K562 (cell line): Measurements from ENCODE around the gene COG3. TPM values are rescaled to one million over a fixed set of nuclear protein-coding genes. Genes with fewer than 3 reads are reported as not detected.

Experiments used
- ATAC-seq: fragments of 200-7000 bp; cut with Tn5 transposase; 3 replicates; pipeline ENCODE4 v1.9.1; 2020; ENCODE audit warnings: moderate library complexity
- BruUV-seq: library from RNA; stranded (reverse); fragments of 400-500 nt; replicated peaks from 2 replicates; lab custom pipeline; 2021; lab: Mats Ljungman, UMichigan
- CTCF ChIA-PET: fragments of 300-600 bp; formaldehyde crosslinking; extraction: SDS; loops from one replicate; lab custom pipeline; 2021; ENCODE audit warnings: low intra/inter-chr PET ratio; lab: Yijun Ruan, JAX
- POLR2A ChIA-PET: fragments of 300-600, 350-650 bp; sonication (Branson Sonifier 250); formaldehyde crosslinking; extraction: SDS; loops from one replicate; lab custom pipeline; 2021; ENCODE audit warnings: antibody characterized with exemption, inconsistent platforms; lab: Yijun Ruan, JAX
- DNase-seq, 4 experiments: peaks; one replicate each; pipeline versions ENCODE4 v3.0.0 to v3.0.0-alpha.2; 2011 to 2018; ENCODE audit warnings: low spot score in 3 of 4, mixed read lengths in 3 of 4; ENCODE audit errors: extremely low read depth in 1 of 4
- FAIRE-seq: peaks from 2 replicates; lab custom pipeline; 2011; peaks lifted over from hg19 to GRCh38; lab: Jason Lieb, UNC
- H2AFZ ChIP-seq: 2 replicates; pipeline ENCODE4 v1.6.0; 2011; ENCODE audit warnings: low read depth, low read length, control low read depth, inconsistent platforms
- H3K27ac ChIP-seq: fragments of 200-600 bp; 3 replicates; pipeline ENCODE4 v1.8.0; 2011; ENCODE audit warnings: low read depth, mild to moderate bottlenecking, control low read depth, inconsistent platforms, low read length, moderate library complexity, mixed read lengths; ENCODE audit errors: extremely low read depth
- H3K27me3 ChIP-seq, 2 experiments: fragments of 300-600 bp in 1 of 2; 2 replicates in 1 of 2; 3 replicates in 1 of 2; pipeline versions ENCODE4 v1.6.0 to v1.8.0; 2011; ENCODE audit warnings: inconsistent platforms in 2 of 2, low read length in 2 of 2, mild to moderate bottlenecking in 1 of 2, mixed read lengths in 1 of 2, moderate library complexity in 1 of 2; ENCODE audit not compliant: control insufficient read depth in 2 of 2, insufficient read depth in 2 of 2
- H3K36me3 ChIP-seq: fragments of 300-600 bp; 3 replicates; pipeline ENCODE4 v1.8.0; 2011; ENCODE audit warnings: mild to moderate bottlenecking, low read length, inconsistent platforms; ENCODE audit not compliant: control insufficient read depth, insufficient read depth
- H3K4me1 ChIP-seq, 2 experiments: fragments of 200-600 bp in 1 of 2; replicated peaks in 1 of 2; 2 replicates in 1 of 2; 3 replicates in 1 of 2; pipeline versions ENCODE4 v1.5.1 to v1.8.0; 2011; ENCODE audit warnings: inconsistent platforms in 2 of 2, low read length in 2 of 2, mild to moderate bottlenecking in 1 of 2, mixed read lengths in 1 of 2, moderate library complexity in 1 of 2; ENCODE audit not compliant: control insufficient read depth in 2 of 2, insufficient read depth in 2 of 2
- H3K4me2 ChIP-seq: 2 replicates; pipeline ENCODE4 v1.6.1; 2011; ENCODE audit warnings: low read length, control low read depth, inconsistent platforms, mixed read lengths; ENCODE audit not compliant: insufficient read depth
- H3K4me3 ChIP-seq: fragments of 200-600 bp; sonication (generic), shearing (Covaris generic); 2 replicates; pipeline ENCODE4 v1.5.1; 2016; ENCODE audit warnings: control low read depth, inconsistent platforms
- H3K79me2 ChIP-seq: fragments of 200-600 bp; 3 replicates; pipeline ENCODE4 v1.8.0; 2011; ENCODE audit warnings: low read length, inconsistent platforms; ENCODE audit not compliant: control insufficient read depth, insufficient read depth
- H3K9ac ChIP-seq, 2 experiments: 2 replicates each; pipeline versions ENCODE4 v1.6.0 to v1.6.1; 2011; ENCODE audit warnings: low read depth in 2 of 2, low read length in 2 of 2, control low read depth in 1 of 2, inconsistent platforms in 1 of 2, mild to moderate bottlenecking in 1 of 2, mixed read lengths in 1 of 2; ENCODE audit not compliant: insufficient read depth in 1 of 2
- H3K9me1 ChIP-seq: one replicate; pipeline ENCODE4 v1.6.0; 2011; ENCODE audit warnings: inconsistent platforms, mild to moderate bottlenecking, low read length, moderate library complexity; ENCODE audit not compliant: control insufficient read depth, insufficient read depth
- H3K9me3 ChIP-seq: replicated peaks from 2 replicates; pipeline ENCODE4 v1.5.1; 2011; ENCODE audit warnings: low read depth, low read length, inconsistent platforms; ENCODE audit not compliant: control insufficient read depth, insufficient read depth
- H4K20me1 ChIP-seq: replicated peaks from 2 replicates; pipeline ENCODE4 v1.6.1; 2011; ENCODE audit warnings: low read length, inconsistent platforms, mixed read lengths; ENCODE audit not compliant: control insufficient read depth, insufficient read depth
- ARID4B ChIP-seq: sonication (generic); formaldehyde crosslinking; IDR thresholded peaks from 2 replicates; pipeline ENCODE4 v1.8.0; 2022; ENCODE audit warnings: mild to moderate bottlenecking, missing genetic modification reagents
- BRF2 ChIP-seq: IDR thresholded peaks from 3 replicates; pipeline ENCODE4 v1.6.1; 2011; ENCODE audit warnings: borderline replicate concordance, mild to moderate bottlenecking; ENCODE audit not compliant: insufficient read length, insufficient read depth
- C11orf30 ChIP-seq: fragments of 450-650 bp; IDR thresholded peaks from 2 replicates; pipeline ENCODE4 v1.6.1; 2016; ENCODE audit warnings: low read depth, mild to moderate bottlenecking
- GTF2F1 ChIP-seq: IDR thresholded peaks from 2 replicates; pipeline ENCODE4 v1.6.1; 2011; ENCODE audit warnings: low read depth, low read length, improper control_type of control experiment
- MAFK ChIP-seq: IDR thresholded peaks from 2 replicates; pipeline ENCODE4 v1.6.1; 2011; ENCODE audit warnings: low read length, improper control_type of control experiment
- SREBF2 ChIP-seq: sonication (generic); formaldehyde crosslinking; IDR thresholded peaks from 2 replicates; pipeline ENCODE4 v1.4.0; 2020; ENCODE audit warnings: mild to moderate bottlenecking, missing genetic modification reagents
- TFE3 ChIP-seq: fragments of 450-650 bp; formaldehyde crosslinking; IDR thresholded peaks from 2 replicates; pipeline ENCODE4 v1.4.0; 2020; ENCODE audit warnings: mild to moderate bottlenecking, mixed read lengths
- USF1 ChIP-seq: sonication (generic); formaldehyde crosslinking; IDR thresholded peaks from 2 replicates; pipeline ENCODE4 v1.9.0; 2022; ENCODE audit warnings: mild to moderate bottlenecking, missing genetic modification reagents
- ZMIZ1 ChIP-seq, 2 experiments: fragments of 150-350 bp in 1 of 2; IDR thresholded peaks; 2 replicates each; pipeline ENCODE4 v1.6.1; 2012 to 2016; ENCODE audit warnings: low read depth in 2 of 2, low read length in 2 of 2, mild to moderate bottlenecking in 1 of 2, moderate library complexity in 1 of 2
- ZNF146 ChIP-seq: IDR thresholded peaks from one replicate; pipeline ENCODE4 v1.6.1; 2018; ENCODE audit warnings: missing compliant biosample characterization; ENCODE audit not compliant: unreplicated experiment
- ZNF316 ChIP-seq: fragments of 450-650 bp; IDR thresholded peaks from 2 replicates; pipeline ENCODE4 v1.6.1; 2016
- WGBS: fragments of 100-300 bp; shearing (Covaris generic); methylation state at CpG from one replicate; pipeline ENCODE4 v1.1.6; 2016; ENCODE audit warnings: low coverage, mixed read lengths; ENCODE audit not compliant: insufficient coverage; ENCODE audit errors: missing lambda C conversion rate; 5-methylcytosine and 5-hydroxymethylcytosine counted together
- in situ Hi-C: fragments of 300-500 bp; cut with MboI; formaldehyde crosslinking; loops from 4 replicates; pipeline ENCODE4 v1.15.0; 2018; ENCODE audit warnings: inconsistent platforms, mixed read lengths
- intact Hi-C: fragments of 100-400 bp; cut with micrococcal nuclease; formaldehyde crosslinking; loops from 2 replicates; pipeline ENCODE4 v1.14.2; 2022
- polyA plus RNA-seq, 8 experiments: library from polyadenylated mRNA; depleted of rRNA in 4 of 8; stranded (reverse) in 5 of 8; unstranded in 3 of 8; fragments of >200 nt; fragmentation: Nextera tagmentation in 2 of 8; fragmentation: Illumina TruSeq in 1 of 8; extraction: Ambion mirVana in 2 of 8; extraction: Trizol in 1 of 8; gene quantifications; 2 replicates each; pipeline versions ENCODE4 v1.2.1 to v1.2.3, GENCODE V29; 2011 to 2014; ENCODE audit warnings: inconsistent platforms in 1 of 8, missing spikeins in 1 of 8
- total RNA-seq, 7 experiments: library from RNA; depleted of rRNA in 6 of 7; stranded (reverse); fragments of >200 nt in 6 of 7; fragmentation: Illumina TruSeq in 2 of 7; extraction: Trizol in 2 of 7; gene quantifications; 2 replicates each; pipeline versions ENCODE4 v1.2.1 to v1.2.3, GENCODE V29; 2011 to 2021; ENCODE audit warnings: low replicate concordance in 1 of 7

The COG3 gene
- total and polyA plus RNA-seq, 9 of the 15 experiments (the other 6 are each of a cell fraction or from before 2014, with no cell fraction given): 3.9 to 22.9 (median 14.5) TPM

GRCh38 chr13:45540195-45540594 lies 75.5 kb downstream of the COG3 start:
- Histone ChIP-seq H3K27ac (no peak overlapping the region), H3K4me1 (peaks cover 0 to 4% of the 10 kb centered on the region in 2 experiments; a peak in 2 of 5 replicates), H2AFZ (no peak overlapping the region), H3K36me3 (peaks cover 8% of the 10 kb centered on the region; the same call in 1 of the 3 replicates), H3K4me3 (no peak overlapping the region), H3K4me2 (no peak overlapping the region), H3K27me3 (no peaks in the 10 kb centered on the region), H3K9ac (peak overlapping the region in 1 of 2 experiments; percentile 26; a peak in 1 of 4 replicates), H3K9me3 (no peaks in the 10 kb centered on the region), H4K20me1 (no peaks in the 10 kb centered on the region), H3K79me2 (no peaks in the 10 kb centered on the region), H3K9me1 (no peaks in the 10 kb centered on the region)
- no peak for FAIRE-seq
- POLR2A ChIA-PET: no interaction called here
- WGBS: 25% methylated on average over 3 of the region's 6 CpGs
- CTCF ChIA-PET: no interaction called here
- no peak; the same call in 2 of the 3 replicates for ATAC-seq
- intact Hi-C loops (no loop called here), in situ Hi-C loops (no loop called here)
- BruUV-seq: no TSS peak
- no peak for DNase-seq
- no peak for TF ChIP-seq ARID4B (CRISPR knock-in tag)
- TF ChIP-seq USF1 (CRISPR knock-in tag): no peak
- TF ChIP-seq SREBF2 (CRISPR knock-in tag): no peak
- TF ChIP-seq C11orf30: peak; percentile 69
- TF ChIP-seq TFE3: no peak
- no peak for TF ChIP-seq ZNF146
- TF ChIP-seq BRF2: no peak
- peak; percentile 73; the same call in 1 of the 2 replicates for TF ChIP-seq MAFK
- peak; percentile 77 for TF ChIP-seq ZNF316
- no peak for TF ChIP-seq ZMIZ1 (IDR thresholded peaks at IDR 0.05; ENCODE audit: low read depth in 2 of 2, low read length in 2 of 2)
- TF ChIP-seq GTF2F1: no peak
